Suprapubic skin (tissue), 4 donors: ENCODE results near the gene DSC2.

ENCODE experiments used
- POLR2A ChIP-seq, 2 donors: fragments of 450-650 bp; IDR thresholded peaks; one replicate each; pipeline ENCODE4 v1.6.1; 2017; ENCODE audit warnings: antibody characterized with exemption in 2 of 2, mild to moderate bottlenecking in 2 of 2, moderate library complexity in 2 of 2
- POLR2AphosphoS5 ChIP-seq, 3 donors: sonication (generic); formaldehyde crosslinking; IDR thresholded peaks; one replicate each; pipeline ENCODE4 v1.6.1; 2017; ENCODE audit warnings: antibody characterized with exemption in 3 of 3
- TF ChIP-seq, protein P1 (sequence below), 2 donors: fragments of 200-600 bp in 1 of 2; fragments of 450-650 bp in 1 of 2; sonication (generic) in 1 of 2; IDR thresholded peaks; one replicate each; pipeline ENCODE4 v1.5.1; 2016 to 2019; ENCODE audit warnings: antibody characterized with exemption in 2 of 2, mild to moderate bottlenecking in 1 of 2, moderate library complexity in 1 of 2

DNA sequence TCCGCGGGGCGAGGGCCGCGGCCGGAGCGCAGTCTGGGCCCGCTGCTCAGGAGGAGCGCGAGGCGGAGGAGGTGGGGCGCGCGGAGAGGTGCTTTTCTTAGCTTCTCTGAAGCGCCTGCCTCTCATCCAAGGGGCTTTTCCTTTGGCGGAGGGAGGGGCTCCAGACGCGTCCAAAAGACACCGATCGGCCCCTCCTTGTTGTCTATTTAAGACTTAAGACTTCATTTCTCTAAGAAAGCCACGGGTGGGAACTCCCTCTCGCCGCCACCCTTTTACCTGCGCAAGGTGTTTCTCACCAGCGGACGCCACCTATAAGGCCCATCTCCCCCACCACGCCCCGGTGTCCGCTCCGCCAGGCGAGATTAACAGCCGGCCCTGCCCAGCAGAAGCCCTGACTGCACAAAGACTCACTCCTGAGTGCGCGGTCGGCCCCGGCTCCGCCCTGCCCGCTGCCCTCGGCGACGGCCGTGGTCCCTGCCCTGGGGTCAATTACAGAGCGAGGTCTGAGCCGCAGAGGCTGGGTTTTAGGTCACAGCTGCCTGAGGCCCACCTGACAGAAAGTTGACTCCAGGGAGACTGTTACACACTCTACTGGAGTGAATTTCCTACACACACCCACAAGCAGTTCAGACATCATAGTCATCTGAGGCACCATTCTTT lies at the start of gene DSC2:
- TF ChIP-seq, protein P1, sequence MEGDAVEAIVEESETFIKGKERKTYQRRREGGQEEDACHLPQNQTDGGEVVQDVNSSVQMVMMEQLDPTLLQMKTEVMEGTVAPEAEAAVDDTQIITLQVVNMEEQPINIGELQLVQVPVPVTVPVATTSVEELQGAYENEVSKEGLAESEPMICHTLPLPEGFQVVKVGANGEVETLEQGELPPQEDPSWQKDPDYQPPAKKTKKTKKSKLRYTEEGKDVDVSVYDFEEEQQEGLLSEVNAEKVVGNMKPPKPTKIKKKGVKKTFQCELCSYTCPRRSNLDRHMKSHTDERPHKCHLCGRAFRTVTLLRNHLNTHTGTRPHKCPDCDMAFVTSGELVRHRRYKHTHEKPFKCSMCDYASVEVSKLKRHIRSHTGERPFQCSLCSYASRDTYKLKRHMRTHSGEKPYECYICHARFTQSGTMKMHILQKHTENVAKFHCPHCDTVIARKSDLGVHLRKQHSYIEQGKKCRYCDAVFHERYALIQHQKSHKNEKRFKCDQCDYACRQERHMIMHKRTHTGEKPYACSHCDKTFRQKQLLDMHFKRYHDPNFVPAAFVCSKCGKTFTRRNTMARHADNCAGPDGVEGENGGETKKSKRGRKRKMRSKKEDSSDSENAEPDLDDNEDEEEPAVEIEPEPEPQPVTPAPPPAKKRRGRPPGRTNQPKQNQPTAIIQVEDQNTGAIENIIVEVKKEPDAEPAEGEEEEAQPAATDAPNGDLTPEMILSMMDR (IDR thresholded peaks at IDR 0.05), result no peak
- TF ChIP-seq POLR2AphosphoS5 (IDR thresholded peaks at IDR 0.05) (no peak), POLR2A (IDR thresholded peaks at IDR 0.05) (no peak)
